ENCODE data around the gene HP1BP3. TPM values are rescaled to one million over a fixed set of nuclear protein-coding genes. Genes with fewer than 3 reads are reported as not detected.

Gene HP1BP3
- total and polyA plus RNA-seq, 4 donors = 34.8 to 115 (median 72.7) TPM

- TF ChIP-seq CTCF (IDR thresholded peaks at IDR 0.05; ENCODE audit: low read depth, low read length, missing input control) = no peak
These were observed 49.1 kb upstream of the HP1BP3 start (continued) for GRCh38 chr1:20836230-20836629.

- Histone ChIP-seq H3K4me3 (ENCODE audit: low read depth in 1 of 3, low read length in 3 of 3) (no peak overlapping the region), H3K27ac (ENCODE audit: low read depth in 1 of 2, low read length in 2 of 2) (no peak overlapping the region), H3K36me3 (ENCODE audit: control insufficient read depth in 4 of 4, insufficient read depth in 3 of 4, low read depth in 1 of 4, low read length in 3 of 4) (peaks cover 0 to 3% (median under 1%) of the 10 kb centered on the region in 4 donors), H3K27me3 (ENCODE audit: control insufficient read depth in 4 of 4, insufficient read depth in 4 of 4, low read length in 3 of 4) (no peaks in the 10 kb centered on the region), H3K4me1 (ENCODE audit: control insufficient read depth in 4 of 4, insufficient read depth in 4 of 4, low read length in 3 of 4) (no peaks in the 10 kb centered on the region), H3K9me3 (ENCODE audit: control insufficient read depth in 4 of 4, low read length in 3 of 4) (no peaks in the 10 kb centered on the region), H3K9ac (ENCODE audit: low read depth in 1 of 2, low read length in 2 of 2) (no peak overlapping the region)
- TF ChIP-seq ATF3 (IDR thresholded peaks at IDR 0.05) = no peak
- TF ChIP-seq JUND (IDR thresholded peaks at IDR 0.05) = no peak
- no peak for TF ChIP-seq FOXA2 (IDR thresholded peaks at IDR 0.05)
- no peak for TF ChIP-seq FOXA1 (IDR thresholded peaks at IDR 0.05)
- no peak for DNase-seq (ENCODE audit: low spot score)
These were observed 47.7 kb upstream of the HP1BP3 start for GRCh38 chr1:20834780-20835179.

DNA sequence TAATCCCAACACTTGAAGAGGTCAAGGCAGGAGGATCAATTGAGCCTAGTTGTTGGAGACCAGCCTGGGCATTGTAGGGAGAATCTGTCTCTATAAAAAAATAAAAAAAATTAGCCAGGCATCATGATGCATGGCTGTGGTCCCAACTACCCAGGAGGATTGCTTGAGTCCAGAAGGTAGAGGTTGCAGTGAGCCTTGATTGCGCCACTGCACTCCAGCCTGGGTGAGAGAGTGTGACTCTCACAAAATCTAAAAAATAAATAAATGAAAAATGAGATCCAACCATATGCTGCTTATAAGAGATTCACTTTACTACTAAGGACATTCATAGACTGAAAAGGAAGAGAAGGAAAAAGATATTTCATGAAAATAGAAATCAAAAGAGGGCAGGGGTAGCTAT is 47.1 kb upstream of the HP1BP3 start:
- 100% methylated on average over 1 of the region's 1 CpG for WGBS

More for the DNA sequence above, 47.1 kb upstream of the HP1BP3 start:
- Histone ChIP-seq H3K4me3 (ENCODE audit: low read depth in 1 of 3, low read length in 3 of 3) (no peak overlapping the region), H3K9me3 (ENCODE audit: control insufficient read depth in 4 of 4, low read length in 3 of 4) (no peaks in the 10 kb centered on the region), H3K36me3 (ENCODE audit: control insufficient read depth in 4 of 4, insufficient read depth in 3 of 4, low read depth in 1 of 4, low read length in 3 of 4) (peaks cover 0 to 3% (median under 1%) of the 10 kb centered on the region in 4 donors), H3K27me3 (ENCODE audit: control insufficient read depth in 4 of 4, insufficient read depth in 4 of 4, low read length in 3 of 4) (no peaks in the 10 kb centered on the region), H3K27ac (ENCODE audit: low read depth in 1 of 2, low read length in 2 of 2) (no peak overlapping the region), H3K9ac (ENCODE audit: low read depth in 1 of 2, low read length in 2 of 2) (no peak overlapping the region), H3K4me1 (ENCODE audit: control insufficient read depth in 4 of 4, insufficient read depth in 4 of 4, low read length in 3 of 4) (no peaks in the 10 kb centered on the region)
- no peak for DNase-seq (ENCODE audit: low spot score)
- TF ChIP-seq JUND (IDR thresholded peaks at IDR 0.05) (no peak), RXRA (IDR thresholded peaks at IDR 0.05) (no peak), HNF4A (conservative IDR thresholded peaks at IDR 0.05) (no peak), NR2F2 (IDR thresholded peaks at IDR 0.05) (no peak), HNF4G (IDR thresholded peaks at IDR 0.05) (no peak), SP1 (IDR thresholded peaks at IDR 0.05) (no peak), RAD21 (IDR thresholded peaks at IDR 0.05) (no peak), REST (IDR thresholded peaks at IDR 0.05) (no peak), YY1 (IDR thresholded peaks at IDR 0.05) (no peak)
